H1 (cell line): ENCODE measurements around the gene WDR11. TPM values are rescaled to one million over a fixed set of nuclear protein-coding genes. Genes with fewer than 3 reads are reported as not detected.

Source experiments
- CTCF ChIA-PET: fragments of 300-600 bp; sonication (Branson Sonifier 250); formaldehyde crosslinking; loops from one replicate; lab custom pipeline; 2021; ENCODE audit not compliant: partially characterized antibody; lab: Charles Lee
- POLR2A ChIA-PET: fragments of 300-600 bp; sonication (Branson Sonifier 250); formaldehyde crosslinking; loops from one replicate; lab custom pipeline; 2021; ENCODE audit warnings: inconsistent platforms; ENCODE audit not compliant: partially characterized antibody; lab: Charles Lee
- DNase-seq, 2 experiments: peaks; one replicate each; pipeline versions ENCODE4 v3.0.0 to v3.0.0-alpha.2; 2010 to 2022; ENCODE audit warnings: low spot score in 2 of 2, low read depth in 1 of 2, mixed read lengths in 1 of 2
- FAIRE-seq: peaks from 2 replicates; lab custom pipeline; 2011; peaks lifted over from hg19 to GRCh38; lab: Jason Lieb, UNC
- H2AFZ ChIP-seq: 2 replicates; pipeline ENCODE4 v1.8.1; 2012; ENCODE audit warnings: low read length, inconsistent platforms
- H2AK5ac ChIP-seq: 2 replicates; pipeline ENCODE4 v1.6.1; 2013; ENCODE audit warnings: low read depth, low read length
- H2BK120ac ChIP-seq: replicated peaks from 2 replicates; pipeline ENCODE3; 2013; ENCODE audit warnings: low read depth, low read length, inconsistent platforms
- H2BK12ac ChIP-seq: 2 replicates; pipeline ENCODE4 v1.6.1; 2013; ENCODE audit warnings: low read depth, low read length
- H2BK15ac ChIP-seq: 2 replicates; pipeline ENCODE4 v1.6.1; 2013; ENCODE audit warnings: low read length
- H2BK20ac ChIP-seq: 2 replicates; pipeline ENCODE4 v1.6.1; 2013; ENCODE audit warnings: low read length
- H2BK5ac ChIP-seq: 2 replicates; pipeline ENCODE4 v1.6.1; 2013; ENCODE audit warnings: low read depth, low read length
- H3K14ac ChIP-seq: 2 replicates; pipeline ENCODE4 v1.6.1; 2013; ENCODE audit warnings: inconsistent platforms; ENCODE audit not compliant: insufficient read length
- H3K18ac ChIP-seq: 2 replicates; pipeline ENCODE4 v1.6.1; 2013; ENCODE audit warnings: low read length; ENCODE audit errors: extremely low read depth
- H3K23ac ChIP-seq: 2 replicates; pipeline ENCODE4 v1.6.1; 2013; ENCODE audit warnings: inconsistent platforms; ENCODE audit not compliant: insufficient read length
- H3K23me2 ChIP-seq: 2 replicates; pipeline ENCODE4 v1.6.1; 2013; ENCODE audit warnings: low read depth, low read length
- H3K27ac ChIP-seq: 2 replicates; pipeline ENCODE4 v1.6.1; 2011; ENCODE audit warnings: low read depth, low read length, inconsistent platforms
- H3K27me3 ChIP-seq, 4 experiments: replicated peaks in 1 of 4; 1 replicate in 1 of 4; 2 replicates in 3 of 4; pipeline versions ENCODE4 v1.6.1 to v1.8.1; 2011 to 2013; ENCODE audit warnings: low read length in 3 of 4, mild to moderate bottlenecking in 3 of 4, inconsistent platforms in 2 of 4, mixed read lengths in 2 of 4, moderate library complexity in 1 of 4; ENCODE audit not compliant: control insufficient read depth in 3 of 4, insufficient read depth in 3 of 4; ENCODE audit errors: extremely low read depth in 1 of 4
- H3K36me3 ChIP-seq, 4 experiments: 2 replicates each; pipeline versions ENCODE4 v1.6.1 to v1.8.1; 2011 to 2013; ENCODE audit warnings: mild to moderate bottlenecking in 4 of 4, low read length in 3 of 4, moderate library complexity in 2 of 4, control low read depth in 1 of 4, inconsistent platforms in 1 of 4; ENCODE audit not compliant: insufficient read depth in 4 of 4, control insufficient read depth in 2 of 4
- H3K4ac ChIP-seq: replicated peaks from 2 replicates; pipeline ENCODE3; 2013; ENCODE audit warnings: low read length, low read depth, mixed read lengths, inconsistent platforms; ENCODE audit not compliant: insufficient read length
- H3K4me1 ChIP-seq, 4 experiments: replicated peaks in 1 of 4; 1 replicate in 1 of 4; 2 replicates in 3 of 4; pipeline versions ENCODE4 v1.6.1 to v1.8.1; 2011 to 2013; ENCODE audit warnings: low read length in 3 of 4, inconsistent platforms in 2 of 4, mixed read lengths in 1 of 4; ENCODE audit not compliant: insufficient read depth in 4 of 4, control insufficient read depth in 3 of 4
- H3K4me2 ChIP-seq, 2 experiments: 2 replicates each; pipeline versions ENCODE4 v1.6.1 to v1.8.1; 2011 to 2013; ENCODE audit warnings: low read depth in 2 of 2, low read length in 2 of 2, control low read depth in 1 of 2, inconsistent platforms in 1 of 2, mild to moderate bottlenecking in 1 of 2; ENCODE audit not compliant: insufficient read depth in 1 of 2
- H3K4me3 ChIP-seq, 4 experiments: fragments of 200-600, 300-600 bp in 1 of 4; sonication (generic), shearing (Covaris generic), sonication (Bioruptor Twin) in 1 of 4; 2 replicates each; pipeline versions ENCODE4 v1.5.1 to v1.8.1; 2011 to 2016; ENCODE audit warnings: low read length in 4 of 4, low read depth in 3 of 4, control low read depth in 2 of 4, inconsistent platforms in 2 of 4, mild to moderate bottlenecking in 2 of 4, mixed read lengths in 1 of 4, moderate library complexity in 1 of 4; ENCODE audit not compliant: insufficient read depth in 2 of 4; ENCODE audit errors: extremely low read depth in 1 of 4
- H3K56ac ChIP-seq: replicated peaks from 2 replicates; pipeline ENCODE3; 2013; ENCODE audit warnings: low read depth, mild to moderate bottlenecking, mixed read lengths, low read length, inconsistent platforms; ENCODE audit not compliant: insufficient read length
- H3K79me1 ChIP-seq: 2 replicates; pipeline ENCODE4 v1.6.1; 2013; ENCODE audit warnings: low read depth, low read length, control low read depth
- H3K79me2 ChIP-seq, 2 experiments: 2 replicates each; pipeline versions ENCODE4 v1.6.1 to v1.8.1; 2012 to 2013; ENCODE audit warnings: low read length in 2 of 2, mild to moderate bottlenecking in 2 of 2, inconsistent platforms in 1 of 2; ENCODE audit not compliant: insufficient read depth in 2 of 2, control insufficient read depth in 1 of 2
- H3K9ac ChIP-seq, 4 experiments: replicated peaks in 1 of 4; 1 replicate in 1 of 4; 2 replicates in 3 of 4; pipeline versions ENCODE4 v1.6.1 to v1.8.1; 2011 to 2013; ENCODE audit warnings: low read depth in 3 of 4, low read length in 3 of 4, control low read depth in 2 of 4, mild to moderate bottlenecking in 2 of 4, moderate library complexity in 2 of 4, inconsistent platforms in 1 of 4; ENCODE audit errors: extremely low read depth in 1 of 4
- H3K9me3 ChIP-seq, 2 experiments: 2 replicates each; pipeline versions ENCODE4 v1.6.1 to v1.8.1; 2012 to 2013; ENCODE audit warnings: mild to moderate bottlenecking in 2 of 2, moderate library complexity in 2 of 2, control low read depth in 1 of 2, inconsistent platforms in 1 of 2, low read depth in 1 of 2, low read length in 1 of 2, mixed read lengths in 1 of 2; ENCODE audit not compliant: insufficient read depth in 2 of 2
- H4K20me1 ChIP-seq, 2 experiments: replicated peaks in 1 of 2; 2 replicates each; pipeline versions ENCODE3 to v1.8.1; 2011 to 2013; ENCODE audit warnings: inconsistent platforms in 2 of 2, low read length in 2 of 2, mild to moderate bottlenecking in 1 of 2; ENCODE audit not compliant: insufficient read depth in 2 of 2, control insufficient read depth in 1 of 2
- H4K5ac ChIP-seq: 2 replicates; pipeline ENCODE4 v1.6.1; 2013; ENCODE audit warnings: low read length, low read depth, mixed read lengths, inconsistent platforms; ENCODE audit not compliant: insufficient read length
- H4K8ac ChIP-seq: 2 replicates; pipeline ENCODE4 v1.8.0; 2013; ENCODE audit warnings: mild to moderate bottlenecking, moderate library complexity, low read length, inconsistent platforms; ENCODE audit not compliant: insufficient read depth; ENCODE audit errors: extremely low read depth
- H4K91ac ChIP-seq: replicated peaks from 2 replicates; pipeline ENCODE3; 2013; ENCODE audit warnings: low read length, mixed read lengths, inconsistent platforms; ENCODE audit not compliant: insufficient read length
- CEBPB ChIP-seq: IDR thresholded peaks from 2 replicates; pipeline ENCODE4 v1.6.1; 2012; ENCODE audit warnings: low read depth, low read length
- EP300 ChIP-seq, 2 experiments: IDR thresholded peaks; 1 replicate in 1 of 2; 2 replicates in 1 of 2; pipeline ENCODE4 v1.6.1; 2011 to 2012; ENCODE audit warnings: low read depth in 2 of 2, low read length in 2 of 2, mild to moderate bottlenecking in 2 of 2, borderline replicate concordance in 1 of 2, inconsistent platforms in 1 of 2, moderate library complexity in 1 of 2
- FOSL1 ChIP-seq: IDR thresholded peaks from 2 replicates; pipeline ENCODE4 v1.6.1; 2011; ENCODE audit warnings: mild to moderate bottlenecking, low read depth, low read length, moderate library complexity; ENCODE audit not compliant: insufficient read depth
- KDM1A ChIP-seq: fragments of 200-600, 300-600 bp; sonication (generic); IDR thresholded peaks from 2 replicates; pipeline ENCODE4 v1.7.1; 2016; ENCODE audit warnings: mild to moderate bottlenecking, low read length, borderline replicate concordance
- KDM4A ChIP-seq: IDR thresholded peaks from one replicate; pipeline ENCODE4 v1.7.1; 2012; ENCODE audit warnings: low read depth, mild to moderate bottlenecking, moderate library complexity, low read length, inconsistent platforms; ENCODE audit not compliant: severe bottlenecking
- PHF8 ChIP-seq: fragments of 200-600 bp; sonication (generic); conservative IDR thresholded peaks from 2 replicates; pipeline ENCODE4 v1.7.1; 2012; ENCODE audit warnings: low read depth, mild to moderate bottlenecking, inconsistent platforms, low read length, moderate library complexity
- SP1 ChIP-seq: IDR thresholded peaks from 2 replicates; pipeline ENCODE4 v1.6.1; 2011; ENCODE audit warnings: low read depth, low read length
- SRF ChIP-seq: IDR thresholded peaks from 2 replicates; pipeline ENCODE4 v1.6.1; 2011; ENCODE audit warnings: mild to moderate bottlenecking, low read depth, low read length, moderate library complexity
- TEAD4 ChIP-seq: IDR thresholded peaks from 2 replicates; pipeline ENCODE4 v1.6.1; 2012; ENCODE audit warnings: low read depth, low read length, inconsistent platforms, mixed read lengths
- WGBS, 2 experiments: shearing (Covaris generic) in 1 of 2; methylation state at CpG; one replicate each; pipeline versions ENCODE4 v1.1.6 to v1.1.7; 2013 to 2015; ENCODE audit warnings: low lambda C conversion rate in 2 of 2, mixed read lengths in 2 of 2, inconsistent platforms in 1 of 2, low coverage in 1 of 2, missing lambda C conversion rate in 1 of 2; ENCODE audit not compliant: insufficient replicate concordance in 2 of 2, insufficient coverage in 1 of 2, insufficient read length in 1 of 2; ENCODE audit errors: extremely low coverage in 1 of 2, missing lambda C conversion rate in 1 of 2; 5-methylcytosine and 5-hydroxymethylcytosine counted together
- polyA plus RNA-seq, 7 experiments: library from polyadenylated mRNA; depleted of rRNA in 3 of 7; stranded (reverse) in 5 of 7; unstranded in 2 of 7; fragments of >200 nt in 5 of 7; fragments of 200-250 nt in 2 of 7; gene quantifications; 1 replicate in 5 of 7; 2 replicates in 1 of 7; 4 replicates in 1 of 7; pipeline versions ENCODE4 v1.2.1 to v1.2.3, GENCODE V29; 2011 to 2013; ENCODE audit warnings: missing spikeins in 2 of 7, mixed read lengths in 2 of 7
- total RNA-seq: library from RNA; stranded (reverse); fragmentation: NEBNext Ultra II Directional; extraction: Animal tissue kit (Norgen Biotek cat#: 25700); gene quantifications from 2 replicates; pipeline ENCODE4 v1.2.1, GENCODE V29; 2021
- TF ChIP-seq, protein P1 (sequence below), 3 experiments: IDR thresholded peaks; 1 replicate in 2 of 3; 2 replicates in 1 of 3; pipeline versions ENCODE4 v1.5.1 to v1.6.1; 2011; ENCODE audit warnings: low read length in 3 of 3, mild to moderate bottlenecking in 3 of 3, inconsistent platforms in 2 of 3, low read depth in 1 of 3, moderate library complexity in 1 of 3; ENCODE audit not compliant: insufficient read depth in 1 of 3; ENCODE audit errors: control extremely low read depth in 1 of 3

WDR11 gene
- total and polyA plus RNA-seq, 2 of the 8 experiments (the other 6 are each of a cell fraction or from before 2014, with no cell fraction given), result 39.7 to 41.9 TPM

- H3K18ac ChIP-seq, result no peak overlapping the region
- H3K4ac ChIP-seq, result no peak overlapping the region
- H3K14ac ChIP-seq, result no peak overlapping the region
- peaks cover 0 to 1% (median 0%) of the 10 kb centered on the region in 4 experiments; a peak in 3 of 7 replicates for H3K4me1 ChIP-seq
- WGBS, 2 experiments, result 31% methylated on average over 23 of the region's 23 CpGs; no CpG with 5 or more reads in 1 of the 2 experiments
- H3K4me3 ChIP-seq, result no peak overlapping the region
- H4K8ac ChIP-seq, result 0 out of 2 replicates have a peak overlapping the region, but pooled peaks have one; percentile 60
- peak overlapping the region in 1 of 2 experiments; percentile 25; a peak in 1 of 4 replicates for H3K4me2 ChIP-seq
- no peak overlapping the region for H4K5ac ChIP-seq
- no peaks in the 10 kb centered on the region for H3K36me3 ChIP-seq
- peak overlapping the region; percentile 99 for H2AFZ ChIP-seq
- H3K23ac ChIP-seq, result no peak overlapping the region
- H3K27me3 ChIP-seq, result no peaks in the 10 kb centered on the region
- no peaks in the 10 kb centered on the region for H3K9me3 ChIP-seq
- H3K23me2 ChIP-seq, result no peaks in the 10 kb centered on the region
- CTCF ChIA-PET, result interaction anchor here (0.6 to 1.3 kb wide), 25 partner anchors 9 to 1076 kb away, joined by 3 to 6 read pairs (median 3); no protein-coding TSS in a partner anchor
- H2BK20ac ChIP-seq, result no peak overlapping the region
- peak overlapping the region; percentile 36; the same call in 1 of the 2 replicates for H2BK15ac ChIP-seq
- no peak overlapping the region for H4K91ac ChIP-seq
- DNase-seq (peak; percentile 81 to 93), FAIRE-seq (peak; percentile 87)
- no peak overlapping the region for H3K27ac ChIP-seq
- H3K9ac ChIP-seq, result no peak overlapping the region
- POLR2A ChIA-PET, result no interaction called here
- 0 out of 2 replicates have a peak overlapping the region, but pooled peaks have one; percentile 22 for H2BK12ac ChIP-seq
- H4K20me1 ChIP-seq, result no peaks in the 10 kb centered on the region
- H3K79me2 ChIP-seq, result no peaks in the 10 kb centered on the region
- H2AK5ac ChIP-seq, result no peak overlapping the region
- no peaks in the 10 kb centered on the region for H3K79me1 ChIP-seq
- H3K56ac ChIP-seq, result no peak overlapping the region
- H2BK5ac ChIP-seq, result no peak overlapping the region
- H2BK120ac ChIP-seq, result no peak overlapping the region
- TF ChIP-seq TEAD4 (peak; percentile 31; the same call in 1 of the 2 replicates), EP300 (IDR thresholded peaks at IDR 0.05; ENCODE audit: borderline replicate concordance in 1 of 2, low read depth in 2 of 2, low read length in 2 of 2) (no peak), KDM4A (peak; percentile 74), SP1 (no peak), CEBPB (no peak), KDM1A (peak; percentile 66; the same call in 1 of the 2 replicates), PHF8 (no peak), FOSL1 (no peak), SRF (peak; percentile 42; the same call in 1 of the 2 replicates)
- TF ChIP-seq, protein P1, sequence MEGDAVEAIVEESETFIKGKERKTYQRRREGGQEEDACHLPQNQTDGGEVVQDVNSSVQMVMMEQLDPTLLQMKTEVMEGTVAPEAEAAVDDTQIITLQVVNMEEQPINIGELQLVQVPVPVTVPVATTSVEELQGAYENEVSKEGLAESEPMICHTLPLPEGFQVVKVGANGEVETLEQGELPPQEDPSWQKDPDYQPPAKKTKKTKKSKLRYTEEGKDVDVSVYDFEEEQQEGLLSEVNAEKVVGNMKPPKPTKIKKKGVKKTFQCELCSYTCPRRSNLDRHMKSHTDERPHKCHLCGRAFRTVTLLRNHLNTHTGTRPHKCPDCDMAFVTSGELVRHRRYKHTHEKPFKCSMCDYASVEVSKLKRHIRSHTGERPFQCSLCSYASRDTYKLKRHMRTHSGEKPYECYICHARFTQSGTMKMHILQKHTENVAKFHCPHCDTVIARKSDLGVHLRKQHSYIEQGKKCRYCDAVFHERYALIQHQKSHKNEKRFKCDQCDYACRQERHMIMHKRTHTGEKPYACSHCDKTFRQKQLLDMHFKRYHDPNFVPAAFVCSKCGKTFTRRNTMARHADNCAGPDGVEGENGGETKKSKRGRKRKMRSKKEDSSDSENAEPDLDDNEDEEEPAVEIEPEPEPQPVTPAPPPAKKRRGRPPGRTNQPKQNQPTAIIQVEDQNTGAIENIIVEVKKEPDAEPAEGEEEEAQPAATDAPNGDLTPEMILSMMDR (IDR thresholded peaks at IDR 0.05; ENCODE audit: control extremely low read depth in 1 of 3, insufficient read depth in 1 of 3, low read depth in 1 of 3, low read length in 3 of 3), result peak; percentile 90 to 96 (median 95)
These were observed 91.7 kb downstream of the WDR11 start for GRCh38 chr10:120942806-120943413.
